Glutamatergic neuron (in vitro differentiated cells): ENCODE results near the gene KMT2D. TPM values are rescaled to one million over a fixed set of nuclear protein-coding genes. Genes with fewer than 3 reads are reported as not detected.

Source experiments
- DNase-seq: peaks from one replicate; pipeline ENCODE4 v3.0.0; 2022
- H3K27ac Mint-ChIP-seq: one replicate; pipeline ENCODE4 v1.8.0; 2020; ENCODE audit warnings: mild to moderate bottlenecking, mixed read lengths, inconsistent platforms; ENCODE audit not compliant: unreplicated experiment
- H3K27me3 Mint-ChIP-seq: one replicate; pipeline ENCODE4 v1.8.0; 2020; ENCODE audit warnings: mild to moderate bottlenecking, moderate library complexity, mixed read lengths, inconsistent platforms; ENCODE audit not compliant: unreplicated experiment
- H3K36me3 Mint-ChIP-seq: one replicate; pipeline ENCODE4 v1.8.0; 2020; ENCODE audit warnings: mild to moderate bottlenecking, mixed read lengths, inconsistent platforms; ENCODE audit not compliant: unreplicated experiment
- H3K4me1 Mint-ChIP-seq: one replicate; pipeline ENCODE4 v1.8.0; 2020; ENCODE audit warnings: mild to moderate bottlenecking, low read depth, mixed read lengths, inconsistent platforms; ENCODE audit not compliant: unreplicated experiment
- H3K4me3 Mint-ChIP-seq: one replicate; pipeline ENCODE4 v1.8.0; 2020; ENCODE audit warnings: mild to moderate bottlenecking, mixed read lengths, inconsistent platforms; ENCODE audit not compliant: unreplicated experiment
- H3K9me3 Mint-ChIP-seq: one replicate; pipeline ENCODE4 v1.8.0; 2020; ENCODE audit warnings: mild to moderate bottlenecking, moderate library complexity, mixed read lengths, inconsistent platforms; ENCODE audit not compliant: unreplicated experiment
- CTCF ChIP-seq: fragments of 200-600 bp; sonication (generic); IDR thresholded peaks from one replicate; pipeline ENCODE4 v1.5.0; 2021; ENCODE audit not compliant: partially characterized antibody, unreplicated experiment
- long read RNA-seq: library from polyadenylated mRNA; unstranded; transcript quantifications from one replicate; pipeline ENCODE4 v2.0.0, GENCODE V29; 2020; ENCODE audit not compliant: unreplicated experiment
- total RNA-seq: library from RNA; stranded (reverse); fragmentation: NEBNext Ultra II Directional; extraction: Animal tissue kit (Norgen Biotek cat#: 25700); gene quantifications from one replicate; pipeline ENCODE4 v1.2.1, GENCODE V29; 2021; ENCODE audit not compliant: unreplicated experiment

The KMT2D gene
- 144 TPM for total RNA-seq
- long read RNA-seq, partial matches to known transcripts: 0 of 2 reads
- long read RNA-seq, other reads (novel, unspliced or antisense): 2 of 2 reads

GRCh38 chr12:49060237-49061156, at the start of gene KMT2D:
KMT2D (minus strand) TSS chr12:49060794; CDS start chr12:49055324, 5,470 bp downstream.
- Mint-ChIP-seq H3K27ac (peak within 1 kb of the TSS; percentile 95), H3K4me3 (peak within 1 kb of the TSS; percentile 98), H3K27me3 (peaks cover 18% of the 10 kb centered on the region), H3K36me3 (no peaks in the 10 kb centered on the region), H3K4me1 (peaks cover 26% of the 10 kb centered on the region), H3K9me3 (peaks cover 11% of the 10 kb centered on the region)
- TF ChIP-seq CTCF: no peak
- DNase-seq: peak; percentile 93

GRCh38 chr12:49109641-49110463, 49.3 kb upstream of the KMT2D start:
- H3K27ac Mint-ChIP-seq: peak overlapping the region; percentile 99
- H3K36me3 Mint-ChIP-seq: no peaks in the 10 kb centered on the region
- no peak for TF ChIP-seq CTCF
- H3K4me1 Mint-ChIP-seq: peaks cover 9% of the 10 kb centered on the region
- peaks cover 7% of the 10 kb centered on the region for H3K27me3 Mint-ChIP-seq
- DNase-seq: peak; percentile 70
- peaks cover 12% of the 10 kb centered on the region for H3K9me3 Mint-ChIP-seq
- H3K4me3 Mint-ChIP-seq: peak overlapping the region; percentile 98

GRCh38 chr12:49108958-49109404, 48.4 kb upstream of the KMT2D start:
- peak overlapping the region; percentile 98 for H3K27ac Mint-ChIP-seq

GRCh38 chr12:49105504-49106084, 45.0 kb upstream of the KMT2D start:
- no peak for TF ChIP-seq CTCF
- H3K36me3 Mint-ChIP-seq: peaks cover 6% of the 10 kb centered on the region
- no peak overlapping the region for H3K4me3 Mint-ChIP-seq
- no peak overlapping the region for H3K27ac Mint-ChIP-seq
- H3K27me3 Mint-ChIP-seq: peaks cover 3% of the 10 kb centered on the region
- peaks cover 12% of the 10 kb centered on the region for H3K9me3 Mint-ChIP-seq
- no peak for DNase-seq
- peaks cover 8% of the 10 kb centered on the region for H3K4me1 Mint-ChIP-seq

More at GRCh38 chr12:49108958-49109404, 48.4 kb upstream of the KMT2D start:
- no peak for DNase-seq
- H3K9me3 Mint-ChIP-seq: peaks cover 15% of the 10 kb centered on the region
- H3K27me3 Mint-ChIP-seq: peaks cover 7% of the 10 kb centered on the region
- TF ChIP-seq CTCF: no peak
- peaks cover 4% of the 10 kb centered on the region for H3K36me3 Mint-ChIP-seq
- H3K4me1 Mint-ChIP-seq: peaks cover 9% of the 10 kb centered on the region
- peak overlapping the region; percentile 98 for H3K4me3 Mint-ChIP-seq
